Measurements from ENCODE around the gene ITGA3.

Gene ITGA3

DNA sequence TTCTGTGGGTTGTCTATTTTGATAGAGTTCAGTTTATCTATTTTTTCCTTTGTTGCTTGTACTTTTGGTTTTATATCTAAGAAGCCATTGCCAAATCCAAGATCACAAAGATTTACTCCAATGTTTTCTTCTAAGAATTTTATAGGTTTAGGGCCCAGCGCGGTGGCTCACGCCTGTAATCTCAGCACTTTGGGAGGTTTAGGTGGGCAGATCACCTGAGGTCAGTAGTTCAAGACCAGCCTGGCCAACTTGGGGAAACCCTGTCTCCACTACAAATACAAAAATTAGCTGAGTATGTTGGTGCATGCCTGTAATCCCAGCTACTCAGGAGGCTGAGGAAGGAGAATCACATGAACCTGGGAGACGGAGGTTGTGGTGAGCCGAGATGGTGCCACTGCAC, 13.7 kb upstream of the ITGA3 start:
- no peak for TF ChIP-seq ZFX (IDR thresholded peaks at IDR 0.05; ENCODE audit: borderline replicate concordance)

DNA sequence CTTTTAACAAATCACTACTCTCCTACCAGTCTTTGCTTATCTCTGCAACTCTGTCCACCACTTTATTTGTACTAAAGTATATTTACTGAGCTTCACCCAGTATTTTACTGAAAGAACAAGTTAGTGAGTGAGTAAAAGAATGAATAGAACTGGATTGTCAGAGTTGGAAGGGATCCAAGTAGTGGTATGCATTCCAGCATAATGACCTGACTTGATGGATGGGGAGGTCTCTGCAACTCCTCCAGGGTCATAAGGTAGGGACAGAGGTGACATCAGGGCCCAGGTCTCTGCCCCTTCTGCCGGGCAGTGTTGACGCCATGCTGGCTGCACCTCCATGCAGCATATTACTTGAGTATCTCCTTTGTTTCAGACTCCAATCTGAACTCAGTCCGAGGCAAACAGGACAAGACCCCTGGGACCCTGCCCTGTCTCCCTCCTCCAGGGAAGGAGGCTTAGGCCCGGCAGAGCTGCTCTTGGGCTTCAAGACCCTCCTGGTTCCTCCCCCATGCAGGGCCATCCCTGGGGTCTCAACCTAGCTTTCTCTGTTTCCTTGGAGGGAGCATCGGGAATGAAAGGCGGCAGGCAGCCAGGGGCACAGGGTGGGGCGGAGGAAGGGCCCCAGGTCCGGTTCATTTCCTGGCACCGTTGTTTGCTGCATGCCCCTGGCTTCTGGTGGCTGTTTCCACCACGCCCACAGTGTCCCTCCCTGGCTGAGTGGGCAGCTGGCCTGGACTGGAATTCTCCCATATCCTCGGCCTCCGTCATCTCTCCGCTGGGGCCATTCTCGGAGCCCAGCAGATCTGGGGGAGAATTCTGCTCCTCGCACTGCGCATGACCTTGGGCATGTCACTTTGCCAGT, 12.4 kb upstream of the ITGA3 start:
- TF ChIP-seq, protein P1, sequence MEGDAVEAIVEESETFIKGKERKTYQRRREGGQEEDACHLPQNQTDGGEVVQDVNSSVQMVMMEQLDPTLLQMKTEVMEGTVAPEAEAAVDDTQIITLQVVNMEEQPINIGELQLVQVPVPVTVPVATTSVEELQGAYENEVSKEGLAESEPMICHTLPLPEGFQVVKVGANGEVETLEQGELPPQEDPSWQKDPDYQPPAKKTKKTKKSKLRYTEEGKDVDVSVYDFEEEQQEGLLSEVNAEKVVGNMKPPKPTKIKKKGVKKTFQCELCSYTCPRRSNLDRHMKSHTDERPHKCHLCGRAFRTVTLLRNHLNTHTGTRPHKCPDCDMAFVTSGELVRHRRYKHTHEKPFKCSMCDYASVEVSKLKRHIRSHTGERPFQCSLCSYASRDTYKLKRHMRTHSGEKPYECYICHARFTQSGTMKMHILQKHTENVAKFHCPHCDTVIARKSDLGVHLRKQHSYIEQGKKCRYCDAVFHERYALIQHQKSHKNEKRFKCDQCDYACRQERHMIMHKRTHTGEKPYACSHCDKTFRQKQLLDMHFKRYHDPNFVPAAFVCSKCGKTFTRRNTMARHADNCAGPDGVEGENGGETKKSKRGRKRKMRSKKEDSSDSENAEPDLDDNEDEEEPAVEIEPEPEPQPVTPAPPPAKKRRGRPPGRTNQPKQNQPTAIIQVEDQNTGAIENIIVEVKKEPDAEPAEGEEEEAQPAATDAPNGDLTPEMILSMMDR (IDR thresholded peaks at IDR 0.05), result no peak
- no peak for TF ChIP-seq ZFX (IDR thresholded peaks at IDR 0.05; ENCODE audit: borderline replicate concordance)
- no peak overlapping the region for H3K27ac ChIP-seq

More for the DNA sequence above, 13.7 kb upstream of the ITGA3 start:
- H3K27ac ChIP-seq, result no peak overlapping the region

DNA sequence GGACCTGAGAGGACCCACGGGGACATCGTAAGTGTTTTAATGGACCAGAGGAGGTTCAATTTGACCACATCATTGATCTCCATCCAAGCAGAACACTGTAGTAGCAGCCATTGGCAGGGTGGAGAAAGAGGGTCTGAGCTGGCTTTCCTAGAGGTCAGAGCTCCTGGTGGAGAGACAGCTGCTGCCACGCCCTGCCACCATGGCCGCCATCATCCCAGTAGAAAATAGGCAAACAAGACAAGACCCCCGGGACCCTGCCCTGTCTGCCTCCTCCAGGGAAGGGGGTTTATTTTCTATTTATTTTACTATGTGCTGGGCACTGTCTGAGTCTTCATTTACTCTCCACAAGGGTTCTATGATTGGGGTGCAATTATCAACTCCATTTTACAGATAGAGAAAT, 11.4 kb upstream of the ITGA3 start:
- TF ChIP-seq ZFX (IDR thresholded peaks at IDR 0.05; ENCODE audit: borderline replicate concordance), result no peak
- TF ChIP-seq, protein P1 (IDR thresholded peaks at IDR 0.05), result no peak
- no peak overlapping the region for H3K27ac ChIP-seq

DNA sequence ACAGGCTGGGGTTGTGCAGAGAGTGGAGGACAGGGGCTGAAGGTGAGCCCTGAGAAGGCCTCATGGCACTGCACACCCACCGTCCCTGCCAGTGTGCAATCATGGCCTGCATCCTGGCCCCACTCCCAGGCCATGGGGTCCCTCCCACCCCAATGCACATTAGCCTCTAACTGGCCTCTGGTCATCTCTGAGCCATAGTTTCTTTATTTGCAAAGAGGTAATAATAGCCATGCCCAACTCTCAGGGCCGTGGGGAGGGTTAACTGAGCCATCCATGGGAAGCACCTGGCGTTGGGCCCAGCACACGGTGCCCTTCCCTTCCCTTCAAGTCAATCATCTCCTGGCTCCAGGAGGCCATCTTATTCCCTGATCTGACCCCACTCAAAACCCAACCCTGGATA, 10.8 kb upstream of the ITGA3 start:
- no peak overlapping the region for H3K27ac ChIP-seq
- no peak for TF ChIP-seq ZFX (IDR thresholded peaks at IDR 0.05; ENCODE audit: borderline replicate concordance)
- TF ChIP-seq, protein P1 (IDR thresholded peaks at IDR 0.05), result no peak

DNA sequence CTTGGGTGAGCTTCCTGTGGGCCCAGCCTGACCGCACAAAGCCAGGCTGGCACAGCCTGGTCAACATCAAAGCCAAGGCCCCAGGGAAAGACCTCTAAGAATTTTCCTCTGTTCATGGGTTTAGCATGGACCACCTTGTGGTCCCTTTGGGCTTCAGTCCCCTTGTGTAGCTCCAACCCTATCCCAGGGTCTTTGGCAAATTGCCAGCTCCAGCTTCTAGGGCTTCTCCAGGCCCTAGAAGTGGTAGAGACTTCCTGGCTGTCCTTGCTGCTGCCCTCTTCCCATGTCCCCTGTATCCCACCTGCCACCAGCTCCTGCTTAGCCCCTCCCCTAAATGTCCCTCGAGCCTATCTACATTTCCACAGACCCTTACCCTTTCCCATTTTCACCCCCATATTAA, 9.7 kb upstream of the ITGA3 start:
- no peak overlapping the region for H3K27ac ChIP-seq
- no peak for TF ChIP-seq ZFX (IDR thresholded peaks at IDR 0.05; ENCODE audit: borderline replicate concordance)
- TF ChIP-seq, protein P1 (IDR thresholded peaks at IDR 0.05), result no peak

DNA sequence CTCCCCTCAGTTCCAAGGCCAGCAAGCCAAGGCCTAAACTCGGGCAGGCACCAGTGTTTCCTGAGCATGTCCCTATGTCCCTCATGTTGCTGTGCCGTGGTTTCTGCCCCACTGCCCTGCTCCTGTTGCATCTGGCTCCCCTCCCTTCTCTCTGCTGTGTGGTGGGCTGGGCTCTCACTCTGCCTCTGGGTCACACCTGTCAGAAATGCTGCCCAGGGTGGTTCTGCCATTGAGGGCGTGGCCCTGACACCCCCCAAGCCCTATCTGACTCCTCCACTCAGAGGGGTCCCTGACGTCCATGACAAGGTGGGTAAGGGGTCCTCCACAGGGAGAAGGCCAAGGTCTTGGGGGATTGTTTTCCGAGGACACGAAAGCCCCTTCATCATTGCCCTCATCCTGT, 9.2 kb upstream of the ITGA3 start:
- no peak overlapping the region for H3K27ac ChIP-seq
- TF ChIP-seq, protein P1 (IDR thresholded peaks at IDR 0.05), result no peak
- TF ChIP-seq ZFX (IDR thresholded peaks at IDR 0.05; ENCODE audit: borderline replicate concordance), result no peak

DNA sequence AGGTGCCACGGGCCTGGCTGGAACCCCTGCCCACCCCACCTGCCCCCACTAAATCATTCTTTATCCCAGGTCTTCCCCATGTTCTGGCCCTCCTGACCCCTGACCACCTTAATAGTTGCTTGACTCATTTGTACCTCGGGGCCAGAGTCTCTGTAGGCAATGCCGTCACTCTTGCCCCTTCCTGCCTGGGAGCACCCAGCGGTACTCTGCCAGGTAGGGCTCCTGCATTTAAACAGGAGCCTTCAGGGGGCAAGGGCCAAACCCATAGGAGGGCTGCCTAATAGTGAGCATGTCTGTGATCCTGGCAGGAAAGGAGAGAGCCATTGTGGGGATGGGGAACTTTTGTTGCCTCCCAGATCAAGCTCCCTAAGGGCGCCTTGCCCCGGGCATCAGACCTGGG, 8.8 kb upstream of the ITGA3 start:
- H3K27ac ChIP-seq, result no peak overlapping the region

More for the DNA sequence above, 8.8 kb upstream of the ITGA3 start:
- TF ChIP-seq, protein P1 (IDR thresholded peaks at IDR 0.05), result no peak
- TF ChIP-seq ZFX (IDR thresholded peaks at IDR 0.05; ENCODE audit: borderline replicate concordance), result no peak
